Left renal cortex interstitium (tissue), 4 donors: ENCODE results near the gene ETNK2. TPM values are rescaled to one million over a fixed set of nuclear protein-coding genes. Genes with fewer than 3 reads are reported as not detected.

Experiments used
- DNase-seq, 4 donors: peaks; one replicate each; pipeline ENCODE4 v3.0.0-alpha.2; 2013; ENCODE audit warnings: low read depth in 4 of 4, low spot score in 2 of 4, missing footprints in 1 of 4
- polyA plus RNA-seq, 4 donors: library from polyadenylated mRNA; unstranded; fragments of 120-200 nt; gene quantifications; one replicate each; pipeline ENCODE4 v1.2.1, GENCODE V29; 2013; ENCODE audit not compliant: insufficient read length in 4 of 4

ETNK2 gene
- polyA plus RNA-seq, 4 donors: 21.3 to 29.9 (median 22.1) TPM

- no peak for DNase-seq
Measured at GRCh38 chr1:204149107-204149506, 2.7 kb downstream of the ETNK2 start.

- DNase-seq: no peak
Measured at GRCh38 chr1:204147406-204148383, 4.1 kb downstream of the ETNK2 start.

DNA sequence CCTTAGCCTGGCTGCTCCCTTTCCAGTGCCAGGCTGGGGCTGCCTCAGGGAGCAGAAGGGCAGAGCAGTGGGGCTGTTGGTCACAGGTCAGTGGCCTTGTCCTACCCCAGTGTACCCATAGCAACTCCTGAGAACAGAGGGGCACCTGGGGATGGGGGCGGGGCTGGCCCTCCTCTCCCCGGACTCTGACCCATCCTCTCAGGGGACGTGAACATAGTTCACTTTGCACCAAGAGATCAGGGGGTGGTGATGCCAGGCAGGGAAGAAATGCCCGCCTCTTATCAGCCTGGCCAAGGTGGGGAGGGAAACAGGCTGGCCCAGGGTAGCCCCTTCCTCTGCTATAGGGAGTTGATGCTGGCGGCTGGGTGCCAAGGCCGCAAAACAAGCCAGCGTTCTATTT, 4.9 kb downstream of the ETNK2 start:
- DNase-seq: no peak

DNA sequence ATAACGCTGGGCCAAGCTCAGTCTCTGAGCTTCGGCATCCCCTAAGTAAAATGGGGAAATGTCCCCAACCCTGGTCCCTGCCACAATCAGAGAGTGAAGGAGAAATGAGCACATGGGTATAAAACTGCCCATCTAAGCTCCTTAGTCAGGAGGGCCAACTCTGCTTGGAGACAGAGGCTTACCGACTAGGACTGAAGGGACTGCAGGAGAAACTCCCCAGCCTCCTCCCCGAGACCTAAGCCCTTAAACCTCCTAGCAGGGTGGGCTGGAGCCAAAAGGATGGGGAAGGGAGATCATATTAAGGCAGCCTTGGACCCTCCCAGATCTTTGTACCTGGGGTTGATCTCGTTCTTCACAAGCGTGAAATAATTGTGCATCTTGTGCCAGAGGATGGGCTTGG, 5.5 kb downstream of the ETNK2 start:
- no peak for DNase-seq

GRCh38 chr1:204145033-204145504, 6.8 kb downstream of the ETNK2 start:
- no peak for DNase-seq

DNA sequence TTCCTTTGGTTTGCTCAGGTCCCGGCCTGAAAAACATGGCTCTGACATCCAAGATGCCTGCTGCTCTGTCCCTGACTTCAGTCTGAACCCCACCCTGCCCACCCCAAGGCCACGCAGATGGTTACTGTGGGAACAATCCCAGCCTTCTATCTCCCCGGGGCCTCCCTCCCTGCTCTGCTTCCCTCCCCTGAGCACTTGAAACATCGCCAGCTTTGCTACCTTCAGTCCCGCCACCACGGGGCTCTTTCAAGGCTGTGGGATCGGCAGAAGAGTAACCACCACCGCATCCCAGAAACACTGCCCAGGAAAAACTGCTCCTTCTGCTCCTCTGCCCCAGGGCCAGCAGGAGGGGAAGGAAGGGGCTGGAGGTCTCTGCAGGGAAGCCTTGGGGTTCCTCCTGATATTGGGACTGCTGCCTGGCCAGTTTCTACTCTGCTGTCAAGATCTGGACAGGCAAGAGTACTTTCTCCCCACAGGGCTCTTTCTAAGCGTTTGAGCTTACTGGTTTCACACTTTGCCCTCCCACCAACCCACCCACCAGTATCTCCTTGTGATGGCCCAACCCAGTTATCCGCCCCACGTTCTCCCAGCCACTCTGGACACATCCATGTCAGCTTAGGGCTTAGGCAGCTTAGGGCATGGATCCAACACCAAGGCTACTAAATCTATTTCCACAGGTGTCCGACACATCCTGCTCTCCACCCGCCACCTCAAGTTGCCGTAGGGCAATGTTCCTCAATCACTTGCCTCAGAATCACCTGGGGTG, 8.4 kb downstream of the ETNK2 start:
- no peak for DNase-seq

DNA sequence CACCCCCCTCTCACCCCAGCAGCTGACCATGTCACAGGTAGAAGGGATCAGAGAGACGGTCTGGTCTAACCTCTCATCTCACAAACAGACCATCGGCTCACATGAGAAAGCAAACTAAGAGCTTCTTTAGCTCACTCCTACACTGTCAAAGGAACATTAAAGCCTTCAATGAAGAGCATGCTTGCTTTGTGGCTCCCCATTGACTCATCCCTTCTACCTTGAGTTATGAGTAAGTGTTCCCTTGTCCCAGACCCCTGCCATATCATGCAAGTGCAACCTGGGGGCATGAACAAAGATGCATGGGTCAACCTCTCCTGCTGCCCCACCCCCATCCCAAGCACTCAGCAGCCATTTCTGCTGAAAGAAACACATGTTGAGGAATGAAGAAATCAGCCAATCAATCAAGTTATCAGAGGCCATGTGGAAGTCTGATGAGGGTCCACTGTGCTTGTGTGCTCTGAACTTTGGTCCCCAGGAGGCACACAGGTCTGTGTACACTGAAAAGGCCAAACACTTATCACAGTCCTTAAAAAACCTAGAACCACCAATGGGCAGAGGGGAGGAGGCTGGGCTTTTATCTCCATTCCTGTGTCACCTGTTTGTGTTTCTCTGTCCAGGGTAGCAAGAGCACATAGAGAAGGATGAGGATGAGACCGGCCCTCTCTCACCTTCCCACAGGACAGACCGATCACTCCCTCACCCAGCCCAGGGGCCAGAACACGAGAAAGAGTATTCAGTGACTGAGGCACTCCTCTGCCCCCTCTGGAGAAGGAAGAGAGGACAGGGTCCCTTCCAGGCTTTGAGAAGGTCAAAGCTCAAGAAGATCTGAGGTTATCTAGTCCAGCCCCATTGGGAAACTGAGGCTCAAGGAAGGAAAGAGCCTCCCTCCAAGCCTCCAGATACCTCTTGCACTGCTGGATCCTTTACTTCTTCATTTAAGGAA, 9.5 kb downstream of the ETNK2 start:
- DNase-seq: no peak

DNA sequence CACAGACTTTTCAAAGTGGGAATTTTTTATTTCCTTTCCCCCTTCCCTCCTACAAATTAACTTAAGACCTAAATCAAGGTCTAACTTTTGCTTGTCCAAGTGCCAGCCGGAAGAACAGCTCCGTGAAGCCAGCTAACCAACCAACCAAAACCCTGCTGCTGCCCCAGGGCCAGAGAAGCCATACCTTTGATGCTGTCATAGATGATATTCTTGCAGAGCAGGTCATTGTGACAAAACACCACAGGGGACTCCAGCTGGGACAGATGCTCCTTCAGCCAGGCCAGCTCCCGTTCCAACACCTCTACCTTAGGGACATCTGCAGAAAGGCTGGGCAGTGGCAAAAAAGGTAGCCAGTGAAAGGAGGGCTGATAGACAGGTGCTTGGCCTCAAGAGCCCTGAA, 10.7 kb downstream of the ETNK2 start:
- DNase-seq: no peak

- DNase-seq: no peak
Measured at GRCh38 chr1:204139952-204140351, 11.9 kb downstream of the ETNK2 start.

GRCh38 chr1:204139088-204139487, 12.8 kb downstream of the ETNK2 start:
- no peak for DNase-seq

DNA sequence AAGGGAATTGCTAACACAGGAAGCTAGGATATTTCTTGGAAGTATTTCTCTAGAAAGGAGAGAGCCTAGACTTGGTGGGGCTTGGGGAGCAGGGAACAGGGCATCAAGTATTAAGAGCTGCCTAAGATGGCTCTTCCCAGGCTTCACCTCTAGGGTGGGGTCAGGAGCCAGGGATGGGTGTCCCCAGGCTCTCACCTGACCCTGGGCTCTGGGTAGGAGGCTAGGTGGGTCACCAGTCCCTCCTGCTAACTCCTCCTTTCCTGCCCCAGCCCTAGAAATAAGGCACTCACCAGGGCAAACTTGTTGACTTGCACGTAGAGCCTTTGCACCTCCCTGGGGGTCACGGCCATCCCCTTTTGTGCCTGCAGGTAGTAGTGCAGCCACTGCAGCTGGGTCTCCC, 15.0 kb downstream of the ETNK2 start:
- DNase-seq: no peak

DNA sequence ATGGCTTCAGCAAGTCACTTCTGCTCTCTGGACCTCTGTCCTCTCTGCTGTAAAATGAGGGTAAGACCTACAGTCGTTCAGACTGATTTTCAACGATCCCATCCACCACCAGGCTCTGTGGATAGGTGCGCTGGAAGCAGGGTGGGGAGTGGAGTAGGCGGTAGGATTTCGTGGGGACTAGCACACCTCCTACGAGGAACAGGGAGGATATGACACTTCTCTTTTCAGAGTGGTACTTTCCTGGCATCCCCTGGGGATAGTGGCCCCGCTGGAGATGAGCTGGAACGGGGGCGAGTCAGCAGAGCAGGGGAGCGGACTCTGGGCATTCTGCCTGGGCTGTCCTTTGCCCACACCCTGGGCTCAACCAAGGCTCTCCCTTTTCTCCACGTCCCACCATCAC, 17.7 kb downstream of the ETNK2 start:
- no peak for DNase-seq

DNA sequence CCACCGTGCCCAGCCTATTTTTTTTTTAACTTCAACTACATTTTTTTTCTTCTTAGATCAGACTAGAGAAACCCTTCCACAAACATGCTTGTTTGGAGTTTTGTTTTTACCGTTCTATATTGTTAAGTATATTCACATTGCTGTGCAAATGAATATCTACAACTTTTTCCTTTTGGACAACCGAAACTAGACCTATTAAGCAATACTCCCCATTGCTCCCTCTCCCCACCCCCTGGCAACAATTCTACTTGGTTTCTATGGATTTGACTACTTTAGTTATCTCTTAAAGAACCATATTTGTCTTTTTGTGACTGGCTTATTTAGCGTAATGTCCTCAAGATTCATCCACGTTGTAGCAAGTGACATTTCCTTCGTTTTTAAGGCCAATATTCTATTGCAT, 19.1 kb downstream of the ETNK2 start:
- DNase-seq: no peak

- DNase-seq: no peak
Measured at GRCh38 chr1:204131978-204132377, 19.9 kb downstream of the ETNK2 start.

DNA sequence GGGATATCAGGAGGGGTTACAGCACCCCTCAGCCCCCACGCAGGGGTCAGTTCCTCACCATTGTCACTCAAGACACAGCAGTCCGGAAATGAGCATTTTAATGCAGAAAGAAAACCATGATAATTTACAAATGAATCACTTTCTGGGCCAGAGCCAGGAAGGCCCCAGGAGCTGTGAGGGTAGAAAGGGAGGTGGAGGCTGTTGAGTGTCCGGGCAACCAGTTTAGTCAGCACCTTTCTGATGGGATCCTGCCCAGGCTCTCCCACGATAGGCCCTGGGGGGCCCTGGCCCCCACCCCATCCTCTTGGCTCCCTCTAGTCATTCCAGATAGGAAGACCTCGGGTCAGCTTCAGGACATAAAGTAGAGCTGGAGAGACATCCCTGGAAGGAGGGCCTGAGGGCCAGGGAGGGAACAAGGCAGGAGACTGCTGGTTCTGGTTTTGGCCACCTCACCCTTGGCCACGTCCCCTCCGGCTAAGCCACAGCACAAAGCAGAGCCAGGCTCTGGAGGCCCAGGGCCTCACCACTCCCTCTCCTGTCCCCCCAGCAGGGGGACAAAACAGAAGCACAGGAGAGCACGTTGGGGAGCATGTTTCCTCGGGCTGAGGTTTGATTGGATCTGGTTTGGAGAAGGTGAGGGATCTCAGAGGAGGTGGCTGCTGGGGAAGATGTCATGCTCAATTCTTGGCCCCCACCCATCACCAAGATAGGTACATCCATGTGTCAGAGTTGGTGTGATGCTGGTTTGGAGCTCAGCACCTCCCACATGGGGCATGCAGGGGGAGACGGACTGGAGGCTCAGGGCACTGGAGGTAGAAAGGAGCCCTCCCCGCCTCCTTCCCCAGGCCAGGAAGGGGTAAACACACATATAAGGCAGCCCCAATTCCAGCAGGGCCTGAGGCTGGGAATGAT, 20.6 kb downstream of the ETNK2 start:
- DNase-seq: no peak

GRCh38 chr1:204130178-204130577, 21.7 kb downstream of the ETNK2 start:
- DNase-seq: no peak

DNA sequence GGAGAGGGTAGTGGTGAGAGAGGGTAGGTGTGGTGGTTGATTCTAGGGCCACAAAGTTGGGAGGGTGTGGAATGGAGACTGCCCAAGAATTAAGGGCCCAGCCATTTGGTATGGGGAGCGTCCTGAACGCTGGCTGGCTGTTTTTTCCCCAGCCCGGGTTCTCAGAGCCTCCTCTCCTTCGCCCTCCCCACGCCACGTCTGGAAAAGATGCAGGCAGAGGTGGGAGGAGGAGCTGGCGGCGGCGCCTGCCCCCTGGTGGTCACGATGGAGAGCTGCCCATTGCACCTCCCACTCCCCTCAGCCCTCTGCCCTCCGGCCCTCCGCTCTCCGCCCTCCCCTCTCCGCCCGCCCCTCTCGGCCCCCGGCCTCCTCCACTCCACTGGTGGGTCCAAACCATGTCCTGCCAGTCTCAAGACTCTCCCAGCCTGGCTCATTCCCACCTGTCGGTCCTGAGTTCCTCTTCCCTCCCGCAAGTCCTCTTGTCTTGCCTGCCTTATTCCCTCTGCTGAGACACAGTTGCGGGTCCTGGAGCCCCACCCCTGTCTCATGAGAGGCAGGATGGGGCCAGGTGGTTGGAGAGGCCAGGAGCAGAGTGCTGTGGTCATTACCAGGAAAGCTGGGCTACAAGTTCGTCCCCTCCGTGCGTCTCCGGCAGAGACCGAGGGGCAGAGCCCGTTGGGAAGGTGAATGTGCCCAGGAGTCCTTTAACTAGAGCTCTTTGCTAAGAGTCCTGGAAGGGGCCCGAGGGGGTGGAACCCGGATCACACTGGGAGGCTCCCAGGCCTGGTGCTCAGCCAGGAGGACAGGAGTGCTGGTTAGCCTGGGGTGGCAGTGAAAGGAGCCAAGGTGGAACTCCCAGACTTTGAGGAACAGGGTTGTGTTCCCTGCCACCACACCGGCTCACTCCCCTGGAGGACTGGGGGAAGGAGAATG, 22.6 kb downstream of the ETNK2 start:
- DNase-seq: peak in 1 of 4 donors; percentile 39

DNA sequence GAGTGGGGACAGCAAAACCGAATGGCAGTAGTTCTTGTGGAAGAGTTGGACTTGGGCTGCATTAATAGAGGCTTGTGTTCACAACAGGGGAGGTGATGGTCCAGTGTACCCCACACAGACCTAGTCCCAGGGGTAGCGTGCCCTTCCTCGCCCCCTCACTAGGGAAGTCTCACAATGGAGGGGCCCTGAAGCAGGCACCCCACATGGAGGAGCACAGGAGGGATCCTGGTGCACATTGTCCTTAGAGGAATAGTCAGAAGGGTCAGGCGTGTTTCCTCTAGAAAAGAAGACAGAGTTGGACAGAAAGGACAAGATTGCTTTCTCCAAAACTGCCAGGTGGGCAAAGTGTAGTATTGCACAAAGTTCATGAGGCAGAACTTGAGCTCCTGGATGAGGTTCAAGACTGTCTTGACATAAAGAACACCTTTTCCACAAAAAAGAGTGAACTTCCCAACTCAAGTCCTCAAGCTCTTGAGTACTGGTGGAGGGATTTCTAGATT, 23.3 kb downstream of the ETNK2 start:
- DNase-seq: no peak
